Gastroesophageal sphincter (tissue), 3 donors: ENCODE data around the gene NSMF.

ENCODE experiments used
- POLR2AphosphoS5 ChIP-seq: sonication (generic); formaldehyde crosslinking; IDR thresholded peaks from one replicate; pipeline ENCODE4 v1.6.1; 2017; ENCODE audit warnings: antibody characterized with exemption
- TF ChIP-seq, protein P1 (sequence below), 4 experiments: fragments of 200-600 bp in 2 of 4; fragments of 450-650 bp in 2 of 4; sonication (generic) in 1 of 4; IDR thresholded peaks; one replicate each; pipeline ENCODE4 v1.5.1; 2017 to 2019; ENCODE audit warnings: antibody characterized with exemption in 4 of 4, mild to moderate bottlenecking in 2 of 4, moderate library complexity in 2 of 4

- TF ChIP-seq, protein P1, sequence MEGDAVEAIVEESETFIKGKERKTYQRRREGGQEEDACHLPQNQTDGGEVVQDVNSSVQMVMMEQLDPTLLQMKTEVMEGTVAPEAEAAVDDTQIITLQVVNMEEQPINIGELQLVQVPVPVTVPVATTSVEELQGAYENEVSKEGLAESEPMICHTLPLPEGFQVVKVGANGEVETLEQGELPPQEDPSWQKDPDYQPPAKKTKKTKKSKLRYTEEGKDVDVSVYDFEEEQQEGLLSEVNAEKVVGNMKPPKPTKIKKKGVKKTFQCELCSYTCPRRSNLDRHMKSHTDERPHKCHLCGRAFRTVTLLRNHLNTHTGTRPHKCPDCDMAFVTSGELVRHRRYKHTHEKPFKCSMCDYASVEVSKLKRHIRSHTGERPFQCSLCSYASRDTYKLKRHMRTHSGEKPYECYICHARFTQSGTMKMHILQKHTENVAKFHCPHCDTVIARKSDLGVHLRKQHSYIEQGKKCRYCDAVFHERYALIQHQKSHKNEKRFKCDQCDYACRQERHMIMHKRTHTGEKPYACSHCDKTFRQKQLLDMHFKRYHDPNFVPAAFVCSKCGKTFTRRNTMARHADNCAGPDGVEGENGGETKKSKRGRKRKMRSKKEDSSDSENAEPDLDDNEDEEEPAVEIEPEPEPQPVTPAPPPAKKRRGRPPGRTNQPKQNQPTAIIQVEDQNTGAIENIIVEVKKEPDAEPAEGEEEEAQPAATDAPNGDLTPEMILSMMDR (IDR thresholded peaks at IDR 0.05): no peak
- TF ChIP-seq POLR2AphosphoS5: no peak
Observed at GRCh38 chr9:137478962-137479861, 20.1 kb upstream of the NSMF start.
